Measurements from ENCODE around the gene EPHB2.
"Not testable (repeated sequence)": the region's sequence is repeated elsewhere in the genome, so short reads cannot be mapped to it uniquely, and the experiment has no call there.

The EPHB2 gene

DNA sequence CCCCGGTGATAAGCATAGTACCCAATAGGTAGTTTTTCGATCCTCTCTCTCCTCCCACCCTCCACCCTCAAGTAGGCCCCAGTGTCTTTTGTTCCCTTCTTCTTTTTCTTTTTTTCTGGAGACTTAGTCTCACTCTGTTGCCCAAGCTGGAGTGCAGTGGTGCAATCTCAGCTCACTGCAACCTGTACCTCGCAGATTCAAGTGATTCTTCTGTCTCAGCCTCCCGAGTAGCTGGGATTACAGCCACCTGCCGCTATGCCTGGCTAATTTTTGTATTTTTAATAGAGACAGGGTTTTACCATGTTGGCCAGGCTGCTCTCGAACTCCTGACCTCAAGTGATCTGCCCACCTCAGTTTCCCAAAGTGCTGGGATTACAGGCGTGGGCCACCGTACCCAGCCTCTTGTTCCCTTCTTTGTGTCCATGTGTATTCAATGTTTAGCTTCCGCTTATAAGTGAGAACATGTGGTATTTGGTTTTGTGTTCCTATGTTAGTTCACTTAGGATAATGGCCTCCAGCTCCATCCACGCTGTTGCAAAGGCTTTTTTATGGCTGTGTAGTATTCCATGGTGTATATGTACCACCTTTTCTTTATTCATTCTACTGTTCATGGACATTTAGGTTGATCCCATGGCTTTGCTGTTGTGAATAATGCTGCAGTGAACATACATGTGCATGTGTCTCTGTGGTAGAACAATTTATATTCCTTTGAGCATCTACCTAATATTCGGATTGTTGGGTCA, 133.0 kb downstream of the EPHB2 start:
- FAIRE-seq, result not testable (repeated sequence)

DNA sequence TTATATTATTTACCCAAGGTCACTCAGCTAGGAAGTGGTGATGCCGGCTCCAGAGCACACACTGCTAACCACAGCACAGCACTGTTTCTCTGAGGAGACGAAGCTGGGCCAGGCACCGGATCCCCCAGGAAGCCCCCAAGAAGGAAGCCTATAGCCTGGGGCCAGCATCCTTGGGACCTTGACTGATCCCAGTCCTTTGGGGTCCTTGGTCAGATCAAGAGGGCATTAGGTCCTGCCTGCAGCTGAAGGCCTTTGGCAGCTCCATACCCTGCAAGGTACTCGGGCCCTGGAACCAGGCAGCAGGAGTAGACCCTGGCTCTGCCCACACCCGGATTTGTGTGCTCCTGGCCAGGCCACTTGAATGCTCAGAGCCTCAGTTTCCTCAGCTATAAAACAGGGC, 134.0 kb downstream of the EPHB2 start:
- FAIRE-seq, result no peak

DNA sequence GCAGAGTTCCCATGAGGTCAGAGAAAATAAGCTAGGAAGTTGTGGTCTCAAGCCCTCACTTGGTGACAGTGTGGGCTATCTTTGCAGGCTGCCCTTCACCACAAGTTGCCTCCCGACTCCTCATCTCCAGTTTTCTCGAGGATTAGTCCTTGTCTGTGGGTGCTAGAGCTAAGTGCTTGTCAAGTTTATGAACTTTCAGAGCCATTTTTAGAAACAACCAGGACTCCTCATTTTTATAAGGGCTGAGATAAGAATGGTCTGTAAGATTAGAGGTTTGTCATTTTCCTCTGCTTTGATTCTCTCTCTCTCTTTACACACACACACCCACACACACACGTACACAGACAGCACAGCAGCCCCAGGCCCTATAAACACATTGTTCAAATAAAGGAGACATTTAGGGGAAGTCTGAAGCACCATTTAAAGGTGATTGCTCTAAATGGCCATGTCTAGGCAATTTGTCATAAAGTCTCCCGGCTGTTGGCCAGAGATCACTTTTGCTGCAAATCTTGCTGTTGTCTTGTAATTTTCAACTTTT, 134.8 kb downstream of the EPHB2 start:
- no peak for FAIRE-seq

DNA sequence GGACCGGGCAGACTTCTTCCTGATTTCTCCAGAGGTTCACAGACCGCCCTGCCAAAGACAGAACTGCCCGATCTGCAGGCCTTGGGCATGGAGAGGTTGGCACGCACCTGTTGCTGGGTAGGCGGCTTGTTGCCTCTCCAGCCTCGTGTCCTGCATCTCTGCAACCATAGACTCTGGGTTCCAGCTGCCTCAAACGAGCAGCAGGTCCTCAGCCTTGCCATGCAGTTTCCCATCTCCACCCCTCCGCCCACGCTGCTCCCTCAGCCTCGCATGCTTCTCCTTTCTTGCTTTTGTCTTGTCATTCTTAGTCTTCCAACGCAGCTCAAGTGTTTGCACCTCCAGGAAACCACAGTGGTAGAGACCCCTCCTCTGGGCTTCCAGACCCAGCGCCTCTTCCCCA, 135.8 kb downstream of the EPHB2 start:
- no peak for FAIRE-seq

DNA sequence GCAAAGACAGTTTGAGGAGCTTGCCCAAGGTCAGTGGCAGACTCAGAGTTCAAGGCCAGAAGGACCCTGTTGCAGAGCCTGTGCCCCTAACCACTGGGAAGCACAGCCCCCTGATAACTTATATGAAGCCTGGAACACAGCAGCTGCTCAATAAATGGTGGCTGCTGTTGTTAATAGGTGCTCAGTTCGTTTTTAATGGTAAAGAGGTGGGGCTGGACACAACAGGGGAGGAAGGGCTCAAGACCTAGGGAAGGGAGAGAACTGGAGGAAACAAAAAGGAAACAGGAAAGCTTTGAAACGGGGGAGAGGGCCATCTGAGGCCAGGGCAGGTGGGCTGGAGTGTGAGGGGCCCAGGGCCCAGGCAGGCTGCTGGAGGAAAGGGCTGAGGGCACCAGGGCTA, 136.6 kb downstream of the EPHB2 start:
- FAIRE-seq, result no peak

DNA sequence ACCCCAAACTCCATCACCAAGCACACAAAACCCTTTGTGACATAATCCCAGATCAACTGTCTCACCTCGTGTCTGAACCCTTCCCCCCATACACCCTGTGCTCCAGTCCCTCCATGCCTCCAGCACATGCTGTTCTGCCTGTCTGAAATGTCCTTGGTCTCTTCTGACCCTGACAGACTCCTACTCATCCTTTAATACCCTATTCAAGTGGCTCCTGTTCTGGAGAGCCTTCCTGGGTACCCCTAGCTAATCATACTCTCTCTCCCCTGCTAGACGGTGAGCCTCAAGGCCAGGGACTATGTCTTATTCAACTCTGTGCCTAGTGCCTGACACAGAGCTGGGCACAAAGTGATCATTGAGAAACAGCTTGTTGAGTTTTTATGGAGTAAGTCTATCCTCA, 137.1 kb downstream of the EPHB2 start:
- no peak for FAIRE-seq

DNA sequence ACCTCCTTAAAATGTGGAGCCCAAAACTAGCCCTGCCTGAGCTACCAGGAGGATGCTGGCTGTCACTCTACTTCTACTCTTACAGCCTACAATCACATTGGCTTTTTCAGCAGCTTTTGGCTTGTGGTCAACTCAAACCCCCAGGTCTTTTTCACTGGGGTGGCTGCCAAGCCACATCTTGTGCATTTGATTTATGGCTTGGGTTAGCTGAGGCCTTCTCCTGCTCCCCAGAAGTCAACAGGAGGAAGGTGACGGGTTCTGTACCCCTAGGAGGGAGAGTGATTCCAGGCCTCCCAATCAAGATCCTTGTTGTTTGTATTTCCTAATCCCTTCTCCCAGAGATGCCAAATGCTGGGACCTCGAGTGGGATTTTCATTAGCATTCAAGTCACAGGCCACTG, 137.8 kb downstream of the EPHB2 start:
- no peak for FAIRE-seq

DNA sequence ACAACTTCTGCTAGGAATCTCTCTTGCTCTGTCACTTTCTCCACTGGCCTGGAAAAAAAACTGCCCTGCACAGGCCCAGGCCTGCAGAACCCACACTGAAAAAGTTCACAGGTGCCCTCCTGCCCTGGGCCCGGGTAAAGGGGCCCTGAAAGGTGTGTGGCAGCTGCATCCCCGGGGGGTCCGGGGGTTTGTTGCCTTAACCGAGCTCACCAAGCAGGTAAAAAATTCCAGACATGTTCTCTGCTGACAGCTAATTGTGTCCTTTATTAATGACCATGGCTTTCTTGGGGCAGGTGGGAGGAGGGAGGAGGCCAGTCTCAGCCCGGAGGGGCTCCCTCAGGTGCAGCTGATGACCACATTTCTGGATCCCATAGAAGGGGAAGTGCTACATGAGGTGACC, 139.1 kb downstream of the EPHB2 start:
- no peak for FAIRE-seq

DNA sequence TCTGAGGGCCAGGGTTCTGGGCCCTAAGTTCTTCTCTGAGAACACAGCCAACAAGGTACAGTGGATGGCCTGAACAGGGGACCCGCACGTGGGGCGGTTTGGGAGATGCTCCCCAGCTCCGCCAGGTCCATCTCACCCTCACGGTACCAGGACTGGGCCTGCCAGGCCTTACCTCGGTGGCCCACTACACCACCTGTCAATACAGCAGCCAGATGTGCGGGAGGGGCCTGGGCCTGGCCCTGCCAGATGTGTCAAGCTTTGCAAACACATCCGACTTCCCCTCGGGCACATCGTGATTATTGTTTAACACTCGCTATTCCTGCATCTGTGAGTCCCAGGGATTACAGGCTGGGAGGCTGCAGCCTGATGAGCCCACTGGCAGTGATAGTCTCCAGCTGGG, 139.6 kb downstream of the EPHB2 start:
- no peak for FAIRE-seq

DNA sequence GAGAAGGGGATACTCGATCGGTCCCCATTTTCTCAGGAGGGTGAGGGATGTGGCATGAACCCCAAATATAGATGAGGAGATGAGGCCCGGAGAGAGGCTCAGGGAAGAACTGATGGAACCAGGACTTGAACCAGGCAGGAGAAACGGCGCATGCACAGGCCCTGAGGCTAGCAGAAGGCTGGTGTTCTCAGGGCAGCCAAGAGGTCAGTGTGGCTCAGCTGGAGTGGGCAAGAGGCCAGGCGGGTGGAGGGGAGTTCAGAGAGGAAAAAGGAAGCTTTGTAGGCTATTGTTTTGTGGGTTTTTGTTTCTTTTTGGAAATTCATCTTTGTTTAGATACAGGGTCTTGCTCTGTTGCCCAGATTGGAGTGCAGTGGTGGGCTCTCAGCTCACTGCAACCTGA, 140.0 kb downstream of the EPHB2 start:
- FAIRE-seq, result no peak

DNA sequence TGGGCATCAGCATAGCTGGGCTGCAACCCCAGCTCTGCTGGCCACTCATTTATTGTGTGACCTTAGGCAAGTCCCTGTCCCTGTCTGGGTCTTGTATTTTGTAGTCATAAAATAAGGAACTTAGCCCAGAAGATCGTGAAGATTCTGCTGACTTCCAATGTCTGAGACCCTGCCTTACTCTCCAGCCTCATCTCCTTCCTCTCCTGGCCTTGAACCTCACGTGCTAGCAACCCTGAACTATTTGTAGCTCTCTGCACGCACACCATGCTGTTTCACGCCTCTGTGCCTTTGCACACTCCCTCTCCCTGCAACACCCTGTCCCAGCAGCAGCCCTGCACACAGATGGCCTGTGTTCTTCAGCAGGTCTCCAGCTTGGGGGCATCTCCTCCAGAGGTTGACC, 140.9 kb downstream of the EPHB2 start:
- FAIRE-seq, result no peak

DNA sequence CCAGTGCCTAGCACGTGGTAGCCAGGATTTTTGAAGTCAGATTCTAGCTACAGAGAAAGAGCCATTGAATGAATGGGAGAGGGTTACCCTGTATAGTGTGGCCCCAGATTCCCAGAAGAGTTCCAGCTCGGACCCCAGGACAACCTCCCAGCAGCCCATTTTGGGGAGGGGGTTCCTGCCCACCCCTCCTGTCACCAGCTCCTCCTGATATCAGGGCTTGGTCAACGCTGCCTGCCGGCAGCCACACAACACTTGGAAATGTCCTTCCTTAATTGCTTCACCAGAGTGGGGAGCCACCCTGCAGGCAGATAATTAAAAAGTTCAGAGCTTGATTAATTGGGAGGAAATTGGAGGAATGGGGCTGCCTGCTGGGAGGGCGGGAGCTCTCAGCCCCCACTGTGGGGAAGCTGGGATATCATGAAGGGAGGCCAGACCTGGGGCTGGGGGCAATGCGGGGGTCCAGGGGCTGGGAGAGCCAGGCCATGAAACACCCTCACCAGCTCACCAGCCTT, 141.6 kb downstream of the EPHB2 start:
- no peak for FAIRE-seq

DNA sequence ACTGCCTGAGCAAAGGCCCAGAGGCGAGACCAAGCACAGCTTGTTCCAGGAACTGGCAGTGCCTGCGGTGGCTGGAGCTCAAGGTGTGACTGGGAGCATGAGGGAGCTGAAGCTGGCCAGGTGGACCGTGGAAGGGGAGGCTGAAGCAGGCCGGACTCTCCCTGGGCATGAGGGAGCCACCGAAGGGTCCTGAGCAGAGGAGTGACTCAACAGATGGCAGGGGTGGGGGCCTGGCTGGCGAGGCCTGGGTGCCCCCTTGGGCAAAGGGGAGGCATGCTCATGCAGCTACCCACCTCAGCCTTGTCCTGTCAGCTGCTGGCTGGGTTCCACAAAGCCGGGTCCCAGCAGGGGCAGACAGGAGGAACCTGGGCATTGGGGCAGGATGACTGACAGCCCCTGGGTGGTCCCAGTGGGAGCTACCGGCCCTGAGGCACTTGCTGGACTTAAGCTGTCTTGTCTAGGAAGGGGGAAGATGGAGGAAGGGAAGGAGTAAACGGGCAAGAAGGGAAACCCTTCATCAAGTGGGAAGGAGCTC, 143.1 kb downstream of the EPHB2 start:
- no peak for FAIRE-seq

DNA sequence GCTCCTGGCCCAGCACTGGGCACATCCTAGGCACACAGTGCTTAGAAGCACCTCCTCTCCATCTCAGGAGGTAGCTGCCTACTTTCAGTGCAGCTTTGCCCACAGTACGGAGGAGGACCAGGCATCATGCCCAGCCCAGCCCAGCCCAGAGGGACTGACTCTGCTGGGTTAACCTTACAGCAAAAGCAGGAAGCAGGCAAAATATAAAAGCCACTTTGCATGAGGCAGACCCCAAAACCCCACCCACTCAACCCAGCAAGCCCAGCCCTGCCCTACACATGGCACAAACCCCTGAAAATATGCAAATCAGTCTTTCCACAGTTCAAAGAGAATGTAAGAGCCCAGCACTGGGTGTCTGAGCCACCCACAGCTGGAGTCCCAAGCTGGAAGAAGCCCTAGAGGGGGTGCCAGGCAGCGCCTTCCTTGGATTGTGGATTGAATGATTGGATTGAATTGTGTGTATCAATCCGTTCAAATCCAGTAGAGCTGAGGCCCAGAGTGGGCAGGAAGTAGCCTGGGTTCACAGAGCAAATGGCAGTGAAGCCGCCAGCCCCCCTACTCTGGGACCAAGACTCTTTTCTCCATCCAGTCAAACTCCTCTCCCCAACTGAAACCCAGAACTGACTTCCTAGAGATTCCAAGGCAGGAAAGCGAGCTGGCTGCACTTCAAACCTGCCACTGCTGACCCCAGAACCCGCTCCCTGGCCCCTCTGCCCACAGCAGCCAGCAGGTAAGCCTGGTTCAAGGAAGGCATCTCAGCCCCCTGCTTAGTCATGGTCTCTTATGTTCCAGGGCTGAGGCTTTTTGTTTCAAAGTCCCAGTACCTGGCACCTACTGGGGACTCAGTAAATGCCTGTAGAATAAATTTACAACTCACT, 144.3 kb downstream of the EPHB2 start:
- FAIRE-seq, result no peak

DNA sequence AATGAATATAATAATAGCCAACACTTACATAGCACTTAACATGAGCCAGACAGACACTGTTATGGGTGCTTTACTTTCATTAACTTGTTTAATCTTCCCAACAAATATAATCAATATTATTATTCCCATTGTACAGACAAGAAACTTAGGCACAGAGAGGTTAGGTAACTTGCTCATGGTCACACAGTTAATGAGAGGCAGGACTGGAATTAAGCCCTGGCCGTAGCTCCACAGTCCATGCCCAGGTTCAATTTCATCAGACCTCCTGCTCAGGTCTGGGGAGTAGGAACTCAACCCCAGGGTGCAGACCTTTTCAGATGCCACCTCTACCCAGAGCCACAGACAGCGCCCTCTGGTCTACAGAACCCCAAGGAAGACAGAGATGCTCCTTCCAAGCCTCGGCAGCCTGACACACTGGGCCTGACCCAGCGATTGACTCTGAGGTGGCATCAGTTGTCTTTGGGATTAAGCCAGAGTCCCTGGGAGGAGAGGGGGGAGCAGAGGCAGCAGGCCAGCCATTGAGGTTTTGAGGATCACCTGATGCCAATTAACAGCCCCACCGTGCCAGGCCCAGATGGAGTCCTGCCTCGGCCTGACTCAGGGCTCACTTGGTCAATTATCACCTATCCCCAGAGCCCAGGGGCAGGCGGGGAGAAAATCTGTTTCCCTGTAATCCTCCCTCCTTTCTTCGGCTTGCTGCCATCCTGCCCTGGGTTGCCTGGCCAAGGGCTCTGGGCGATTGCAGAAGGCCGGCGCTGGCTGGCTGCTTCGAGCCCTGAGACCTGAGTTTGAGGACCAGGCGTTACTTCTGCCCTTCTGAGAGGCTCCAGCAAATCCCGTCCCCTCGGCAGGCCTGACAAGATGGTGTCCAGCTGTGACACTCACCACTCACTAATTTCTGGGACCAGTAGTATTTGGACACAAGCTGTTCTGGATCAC, 145.3 kb downstream of the EPHB2 start:
- FAIRE-seq, result no peak

DNA sequence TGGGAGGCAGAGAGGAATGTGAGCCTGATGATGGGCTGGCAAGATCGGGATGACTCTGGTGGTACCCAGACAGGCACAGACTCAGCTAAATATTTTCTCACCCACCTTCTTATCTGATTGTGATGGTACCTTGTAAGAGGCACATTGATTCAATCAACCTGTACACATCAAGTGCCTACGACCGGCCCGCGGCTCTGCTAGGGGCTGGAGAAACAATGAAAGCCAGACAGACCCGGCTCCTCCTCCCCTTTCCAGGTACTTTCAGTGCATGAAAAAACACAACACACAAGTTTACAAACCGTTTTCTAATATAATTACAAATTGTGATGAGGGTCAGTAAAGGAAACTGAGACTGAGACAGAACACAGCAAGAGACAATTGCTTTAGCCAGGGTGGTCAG, 147.0 kb downstream of the EPHB2 start:
- no peak for FAIRE-seq

DNA sequence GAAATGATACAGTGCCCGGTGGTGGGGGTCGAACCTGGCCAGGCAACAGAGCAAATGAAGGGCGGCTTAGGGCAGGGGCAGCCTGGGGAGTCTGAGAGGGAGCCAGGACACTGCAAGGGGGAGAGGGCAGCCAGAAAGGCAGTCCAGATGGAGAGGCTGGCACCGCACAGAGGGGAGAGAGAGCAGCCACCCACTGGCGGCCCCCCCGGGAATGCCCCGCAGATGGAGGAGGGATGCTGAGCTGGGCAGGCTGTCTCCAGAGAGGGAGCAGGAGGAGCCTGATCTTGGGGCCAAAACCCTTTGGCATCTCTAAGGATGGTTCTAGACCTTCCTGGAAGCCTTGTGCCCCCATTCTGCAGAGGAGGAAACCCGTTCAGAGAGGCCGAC, 149.8 kb downstream of the EPHB2 start:
- FAIRE-seq, result no peak

DNA sequence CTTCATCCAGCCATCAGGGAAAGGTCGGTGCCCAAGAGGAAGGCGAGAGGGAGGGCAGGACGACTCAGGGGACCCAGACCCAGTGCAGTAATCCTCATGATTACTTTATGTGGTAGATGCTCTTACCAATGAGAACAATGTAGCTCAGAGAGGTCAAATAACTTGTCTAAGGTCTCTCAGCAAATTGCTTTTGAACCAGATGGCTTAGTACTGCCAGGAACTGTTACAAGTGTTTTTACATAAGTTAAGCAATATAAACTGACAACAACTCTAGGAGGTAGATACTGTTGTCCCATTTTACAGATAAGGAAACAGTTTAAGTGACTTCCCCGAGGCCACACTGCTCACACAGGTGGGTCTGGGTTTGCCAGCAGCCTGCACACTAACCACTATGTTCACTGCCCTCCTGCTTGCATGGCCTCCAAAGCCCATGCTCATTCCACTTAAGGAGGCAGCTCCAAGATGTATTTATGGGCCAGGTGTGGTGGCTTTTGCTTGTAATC, 150.3 kb downstream of the EPHB2 start:
- no peak for FAIRE-seq

DNA sequence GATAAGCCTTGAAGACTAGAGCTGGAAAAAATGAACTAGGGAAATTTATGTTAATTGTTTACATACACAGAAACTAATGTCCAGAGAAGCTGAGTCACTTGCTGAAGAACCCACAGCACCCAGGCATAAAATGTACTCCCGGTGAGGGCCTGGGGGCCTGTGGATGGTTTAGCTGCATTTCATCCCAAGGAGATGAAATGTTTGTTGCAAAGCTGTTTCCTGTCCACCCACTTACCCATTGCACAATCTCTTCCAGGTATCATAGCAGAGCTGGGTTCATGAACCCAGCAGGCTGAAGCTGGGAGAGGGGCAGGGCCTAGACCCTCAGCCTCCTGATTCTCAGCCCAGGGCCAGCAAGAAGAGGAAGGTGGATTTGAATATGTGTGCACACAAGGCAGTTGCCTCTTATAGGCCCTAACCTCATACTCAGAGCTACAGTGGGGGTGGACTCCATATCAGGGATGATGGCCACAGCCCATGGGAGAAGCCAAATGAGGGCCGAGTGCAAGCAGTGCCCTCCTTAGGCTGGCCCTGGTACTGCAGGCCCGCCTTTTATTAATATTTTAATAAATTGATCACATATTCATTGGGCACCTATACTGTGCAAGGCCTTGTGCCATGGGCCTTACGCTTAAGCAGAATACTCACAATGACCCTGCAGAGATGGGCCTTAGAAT, 151.3 kb downstream of the EPHB2 start:
- FAIRE-seq, result no peak

DNA sequence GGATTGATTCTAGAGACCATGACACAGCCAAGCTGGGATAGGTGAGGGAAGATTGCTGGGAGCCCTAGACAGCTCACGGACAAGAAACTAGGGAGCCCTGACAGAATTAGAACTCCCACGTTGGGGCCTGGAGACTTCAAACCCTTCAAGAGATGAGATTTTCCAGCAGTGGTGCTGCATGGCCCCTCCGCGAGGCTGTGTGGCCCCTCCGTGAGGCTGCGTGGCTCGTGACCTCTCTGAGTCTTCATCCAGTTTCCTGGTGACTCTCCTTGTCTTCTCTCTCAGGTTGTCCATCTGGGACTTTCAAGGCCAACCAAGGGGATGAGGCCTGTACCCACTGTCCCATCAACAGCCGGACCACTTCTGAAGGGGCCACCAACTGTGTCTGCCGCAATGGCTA, 152.1 kb downstream of the EPHB2 start:
- FAIRE-seq, result no peak

DNA sequence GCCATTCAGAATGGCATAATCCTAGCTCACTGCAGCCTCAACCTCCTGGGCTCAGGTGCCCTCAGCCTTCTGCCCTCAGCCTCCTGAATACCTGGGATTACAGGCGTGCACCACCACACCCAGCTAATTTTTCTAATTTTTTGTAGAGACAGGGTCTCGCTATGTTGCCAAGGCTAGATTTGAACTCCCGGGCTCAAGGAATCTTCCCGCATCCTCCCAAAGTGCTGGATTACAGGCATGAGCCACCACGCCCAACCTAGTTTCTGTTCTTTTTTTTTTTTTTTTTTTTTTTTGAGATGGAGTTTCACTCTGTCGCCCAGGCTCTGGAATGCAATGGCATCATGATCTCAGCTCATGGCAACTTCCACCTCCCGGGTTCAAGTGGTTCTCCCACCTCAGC, 153.1 kb downstream of the EPHB2 start:
- no peak for FAIRE-seq

DNA sequence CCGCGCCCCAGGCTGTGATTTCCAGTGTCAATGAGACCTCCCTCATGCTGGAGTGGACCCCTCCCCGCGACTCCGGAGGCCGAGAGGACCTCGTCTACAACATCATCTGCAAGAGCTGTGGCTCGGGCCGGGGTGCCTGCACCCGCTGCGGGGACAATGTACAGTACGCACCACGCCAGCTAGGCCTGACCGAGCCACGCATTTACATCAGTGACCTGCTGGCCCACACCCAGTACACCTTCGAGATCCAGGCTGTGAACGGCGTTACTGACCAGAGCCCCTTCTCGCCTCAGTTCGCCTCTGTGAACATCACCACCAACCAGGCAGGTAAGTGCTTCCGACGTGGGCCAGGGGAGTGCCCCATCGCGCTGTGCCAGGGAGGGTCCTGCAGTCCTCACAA, 154.2 kb downstream of the EPHB2 start:
- FAIRE-seq, result no peak
